IMR-90 (cell line): Measurements from ENCODE around the gene FIS1. TPM values are rescaled to one million over a fixed set of nuclear protein-coding genes. Genes with fewer than 3 reads are reported as not detected.
A peak's percentile ranks its signal among the peaks of the same experiment; 100 is the strongest.

Source experiments
- ATAC-seq: fragments of 200-7000 bp; cut with Tn5 transposase; 2 replicates; pipeline ENCODE4 v1.9.1; 2020; ENCODE audit warnings: low read depth, mild to moderate bottlenecking, moderate library complexity
- BruUV-seq: library from RNA; stranded (reverse); fragments of 400-500 nt; replicated peaks from 2 replicates; lab custom pipeline; 2021; lab: Mats Ljungman, UMichigan
- CTCF ChIA-PET: fragments of 300-600 bp; formaldehyde crosslinking; extraction: SDS; loops from one replicate; lab custom pipeline; 2021; ENCODE audit warnings: antibody characterized with exemption; lab: Yijun Ruan, JAX
- POLR2A ChIA-PET: fragments of 300-600 bp; sonication (Branson Sonifier 250); formaldehyde crosslinking; loops from one replicate; lab custom pipeline; 2022; ENCODE audit warnings: antibody characterized with exemption; ENCODE audit not compliant: unreplicated experiment; lab: Charles Lee
- DNase-seq: peaks from one replicate; pipeline ENCODE4 v3.0.0; 2013
- H2AFZ ChIP-seq: replicated peaks from 2 replicates; pipeline ENCODE3; 2013; ENCODE audit warnings: low read length, mild to moderate bottlenecking; ENCODE audit not compliant: poor library complexity
- H2AK5ac ChIP-seq: 2 replicates; pipeline ENCODE4 v1.6.1; 2013; ENCODE audit warnings: low read depth, low read length, inconsistent platforms
- H2AK9ac ChIP-seq: replicated peaks from 2 replicates; pipeline ENCODE3; 2013; ENCODE audit warnings: mild to moderate bottlenecking, low read depth, low read length, moderate library complexity; ENCODE audit not compliant: poor library complexity
- H2BK120ac ChIP-seq: 2 replicates; pipeline ENCODE4 v1.6.1; 2013; ENCODE audit warnings: low read depth, low read length, inconsistent platforms
- H2BK15ac ChIP-seq: 3 replicates; pipeline ENCODE4 v1.6.1; 2013; ENCODE audit warnings: low read depth, low read length, inconsistent platforms
- H2BK20ac ChIP-seq: 2 replicates; pipeline ENCODE4 v1.6.1; 2013; ENCODE audit warnings: low read depth, mild to moderate bottlenecking, inconsistent platforms, low read length, moderate library complexity
- H2BK5ac ChIP-seq: 2 replicates; pipeline ENCODE4 v1.6.1; 2013; ENCODE audit warnings: mild to moderate bottlenecking, low read depth, low read length, inconsistent platforms; ENCODE audit not compliant: poor library complexity, severe bottlenecking
- H3K14ac ChIP-seq: replicated peaks from 2 replicates; pipeline ENCODE4 v1.6.1; 2013; ENCODE audit warnings: low read depth, low read length, inconsistent platforms
- H3K18ac ChIP-seq: 2 replicates; pipeline ENCODE4 v1.6.1; 2013; ENCODE audit warnings: low read depth, low read length, control low read depth
- H3K23ac ChIP-seq: 2 replicates; pipeline ENCODE4 v1.6.1; 2013; ENCODE audit warnings: low read depth, low read length, inconsistent platforms
- H3K27ac ChIP-seq: 2 replicates; pipeline ENCODE4 v1.5.1; 2013; ENCODE audit warnings: mild to moderate bottlenecking, control low read depth, low read length; ENCODE audit not compliant: insufficient read depth
- H3K27me3 ChIP-seq: 2 replicates; pipeline ENCODE4 v1.6.1; 2013; ENCODE audit warnings: low read length; ENCODE audit not compliant: control insufficient read depth, insufficient read depth
- H3K36me3 ChIP-seq: 2 replicates; pipeline ENCODE4 v1.6.1; 2013; ENCODE audit warnings: low read length, mixed read lengths; ENCODE audit not compliant: control insufficient read depth, insufficient read depth
- H3K4ac ChIP-seq: 2 replicates; pipeline ENCODE4 v1.6.1; 2013; ENCODE audit warnings: low read depth, low read length, inconsistent platforms
- H3K4me1 ChIP-seq: 2 replicates; pipeline ENCODE4 v1.6.1; 2013; ENCODE audit warnings: low read length, mixed read lengths; ENCODE audit not compliant: control insufficient read depth, insufficient read depth
- H3K4me2 ChIP-seq: 2 replicates; pipeline ENCODE4 v1.6.1; 2013; ENCODE audit warnings: low read depth, mild to moderate bottlenecking, control low read depth, low read length, moderate library complexity
- H3K4me3 ChIP-seq: 2 replicates; pipeline ENCODE4 v1.5.1; 2013; ENCODE audit warnings: low read depth, mild to moderate bottlenecking, control low read depth, low read length, moderate library complexity; ENCODE audit not compliant: insufficient read depth
- H3K56ac ChIP-seq: 2 replicates; pipeline ENCODE4 v1.6.1; 2013; ENCODE audit warnings: low read length, inconsistent platforms; ENCODE audit not compliant: insufficient read depth; ENCODE audit errors: extremely low read depth
- H3K79me1 ChIP-seq, 2 experiments: 2 replicates each; pipeline ENCODE4 v1.6.1; 2013; ENCODE audit warnings: low read length in 2 of 2, inconsistent platforms in 1 of 2, low read depth in 1 of 2
- H3K9ac ChIP-seq: 2 replicates; pipeline ENCODE4 v1.6.1; 2013; ENCODE audit warnings: low read depth, low read length, control low read depth
- H3K9me1 ChIP-seq: 2 replicates; pipeline ENCODE4 v1.6.1; 2013; ENCODE audit warnings: low read length, inconsistent platforms; ENCODE audit not compliant: insufficient read depth
- H3K9me3 ChIP-seq: 2 replicates; pipeline ENCODE4 v1.6.1; 2013; ENCODE audit warnings: low read length; ENCODE audit not compliant: control insufficient read depth, insufficient read depth
- H4K20me1 ChIP-seq: 2 replicates; pipeline ENCODE4 v1.6.1; 2013; ENCODE audit warnings: low read length, inconsistent platforms; ENCODE audit not compliant: insufficient read depth
- H4K5ac ChIP-seq: 2 replicates; pipeline ENCODE4 v1.6.1; 2013; ENCODE audit warnings: mild to moderate bottlenecking, low read depth, low read length, control low read depth
- H4K8ac ChIP-seq, 2 experiments: 2 replicates each; pipeline ENCODE4 v1.6.1; 2013; ENCODE audit warnings: low read depth in 2 of 2, low read length in 2 of 2, control low read depth in 1 of 2, inconsistent platforms in 1 of 2
- H4K91ac ChIP-seq: 2 replicates; pipeline ENCODE4 v1.6.1; 2013; ENCODE audit warnings: low read depth, low read length, inconsistent platforms; ENCODE audit not compliant: insufficient read depth
- FOS ChIP-seq: fragments of 150-350 bp; IDR thresholded peaks from 2 replicates; pipeline ENCODE4 v1.6.1; 2016; ENCODE audit warnings: low read depth, low read length
- MAFK ChIP-seq: IDR thresholded peaks from 2 replicates; pipeline ENCODE4 v1.6.1; 2012; ENCODE audit warnings: low read depth, low read length, improper control_type of control experiment
- MAZ ChIP-seq: IDR thresholded peaks from 2 replicates; pipeline ENCODE4 v1.6.1; 2012; ENCODE audit warnings: low read depth, mild to moderate bottlenecking, low read length, improper control_type of control experiment, moderate library complexity, borderline replicate concordance
- RAD21 ChIP-seq: IDR thresholded peaks from 2 replicates; pipeline ENCODE4 v1.6.1; 2012; ENCODE audit warnings: low read length, improper control_type of control experiment
- RCOR1 ChIP-seq: IDR thresholded peaks from 2 replicates; pipeline ENCODE4 v1.6.1; 2012; ENCODE audit warnings: mild to moderate bottlenecking, low read length, improper control_type of control experiment; ENCODE audit not compliant: insufficient replicate concordance
- USF2 ChIP-seq: fragments of 150-350 bp; IDR thresholded peaks from 2 replicates; pipeline ENCODE4 v1.6.1; 2017; ENCODE audit warnings: mild to moderate bottlenecking, antibody characterized with exemption, low read length, low read depth
- WGBS, 2 experiments: methylation state at CpG; one replicate each; pipeline versions ENCODE4 v1.1.5 to v1.1.7; 2013; ENCODE audit warnings: missing lambda C conversion rate in 2 of 2; ENCODE audit not compliant: insufficient read length in 1 of 2; ENCODE audit errors: extremely low coverage in 2 of 2; 5-methylcytosine and 5-hydroxymethylcytosine counted together
- dilution Hi-C: fragments of 300-500 bp; cut with HindIII; formaldehyde crosslinking; loops from one replicate; pipeline ENCODE4 v1.14.3; 2018; ENCODE audit warnings: low sequenced_read_pairs; ENCODE audit not compliant: unreplicated experiment
- in situ Hi-C: fragments of 300-500 bp; cut with MboI; formaldehyde crosslinking; loops from 3 replicates; pipeline ENCODE4 v1.14.3; 2019; ENCODE audit warnings: low sequenced_read_pairs, inconsistent platforms, mixed read lengths
- intact Hi-C: fragments of 100-400 bp; cut with micrococcal nuclease; formaldehyde crosslinking; loops from 2 replicates; pipeline ENCODE4 v1.10.0; 2022
- polyA plus RNA-seq, 3 experiments: library from polyadenylated mRNA; depleted of rRNA; stranded (reverse); fragments of >200 nt; gene quantifications; 2 replicates each; pipeline ENCODE4 v1.2.3, GENCODE V29; 2012; ENCODE audit warnings: low replicate concordance in 1 of 3
- total RNA-seq: library from RNA; depleted of rRNA; stranded (reverse); fragments of >200 nt; gene quantifications from 2 replicates; pipeline ENCODE4 v1.2.3, GENCODE V29; 2012
- TF ChIP-seq, protein P1 (sequence below): conservative IDR thresholded peaks from 2 replicates; pipeline ENCODE4 v1.5.1; 2012; ENCODE audit warnings: mild to moderate bottlenecking, low read depth, low read length, improper control_type of control experiment
- TF ChIP-seq, protein P2 (sequence below): fragments of 150-350 bp; IDR thresholded peaks from 2 replicates; pipeline ENCODE4 v1.6.1; 2016; ENCODE audit warnings: low read depth, mild to moderate bottlenecking, low read length, moderate library complexity, borderline replicate concordance

The FIS1 gene
- total and polyA plus RNA-seq, 2 of the 4 experiments (the other 2 are of a cell fraction) = 293 to 489 TPM

GRCh38 chr7:101200862-101201599 lies 43.9 kb downstream of the FIS1 start, which contains the start of gene MOGAT3:
TSS of gene MOGAT3 (minus strand) at chr7:101201036. CDS start at chr7:101200854, 182 bp downstream.
- Histone ChIP-seq H2BK120ac (no peak within 1 kb of the TSS), H2AK5ac (no peak within 1 kb of the TSS), H4K20me1 (no peaks in the 10 kb centered on the region), H2BK15ac (no peak within 1 kb of the TSS), H3K9ac (no peak within 1 kb of the TSS), H3K23ac (no peak within 1 kb of the TSS), H3K18ac (no peak within 1 kb of the TSS), H2AFZ (peak within 1 kb of the TSS; percentile 78), H4K8ac (no peak within 1 kb of the TSS), H4K91ac (no peak within 1 kb of the TSS), H2AK9ac (peak within 1 kb of the TSS; percentile 42), H3K4ac (no peak within 1 kb of the TSS), H3K4me1 (no peaks in the 10 kb centered on the region), H3K4me2 (peak within 1 kb of the TSS; percentile 44; the same call in 1 of the 2 replicates), H3K79me1 (no peaks in the 10 kb centered on the region), H3K56ac (no peak within 1 kb of the TSS), H2BK20ac (no peak within 1 kb of the TSS), H3K14ac (no peak within 1 kb of the TSS), H3K4me3 (no peak within 1 kb of the TSS), H3K27ac (no peak within 1 kb of the TSS), H4K5ac (no peak within 1 kb of the TSS), H3K9me3 (0 out of 2 replicates have a peak, but pooled peaks cover 2% of the 10 kb centered on the region), H3K9me1 (no peaks in the 10 kb centered on the region), H3K36me3 (peaks cover 4% of the 10 kb centered on the region; the same call in 1 of the 2 replicates), H2BK5ac (no peak within 1 kb of the TSS), H3K27me3 (peaks cover 44% of the 10 kb centered on the region)
- intact Hi-C loops = no loop called here
- TF ChIP-seq, protein P1, sequence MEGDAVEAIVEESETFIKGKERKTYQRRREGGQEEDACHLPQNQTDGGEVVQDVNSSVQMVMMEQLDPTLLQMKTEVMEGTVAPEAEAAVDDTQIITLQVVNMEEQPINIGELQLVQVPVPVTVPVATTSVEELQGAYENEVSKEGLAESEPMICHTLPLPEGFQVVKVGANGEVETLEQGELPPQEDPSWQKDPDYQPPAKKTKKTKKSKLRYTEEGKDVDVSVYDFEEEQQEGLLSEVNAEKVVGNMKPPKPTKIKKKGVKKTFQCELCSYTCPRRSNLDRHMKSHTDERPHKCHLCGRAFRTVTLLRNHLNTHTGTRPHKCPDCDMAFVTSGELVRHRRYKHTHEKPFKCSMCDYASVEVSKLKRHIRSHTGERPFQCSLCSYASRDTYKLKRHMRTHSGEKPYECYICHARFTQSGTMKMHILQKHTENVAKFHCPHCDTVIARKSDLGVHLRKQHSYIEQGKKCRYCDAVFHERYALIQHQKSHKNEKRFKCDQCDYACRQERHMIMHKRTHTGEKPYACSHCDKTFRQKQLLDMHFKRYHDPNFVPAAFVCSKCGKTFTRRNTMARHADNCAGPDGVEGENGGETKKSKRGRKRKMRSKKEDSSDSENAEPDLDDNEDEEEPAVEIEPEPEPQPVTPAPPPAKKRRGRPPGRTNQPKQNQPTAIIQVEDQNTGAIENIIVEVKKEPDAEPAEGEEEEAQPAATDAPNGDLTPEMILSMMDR = no peak
- TF ChIP-seq USF2 = no peak
- no peak for TF ChIP-seq MAZ
- TF ChIP-seq RCOR1 = no peak
- no peak for TF ChIP-seq FOS
- no peak for TF ChIP-seq RAD21
- no peak for TF ChIP-seq MAFK
- TF ChIP-seq, protein P2, sequence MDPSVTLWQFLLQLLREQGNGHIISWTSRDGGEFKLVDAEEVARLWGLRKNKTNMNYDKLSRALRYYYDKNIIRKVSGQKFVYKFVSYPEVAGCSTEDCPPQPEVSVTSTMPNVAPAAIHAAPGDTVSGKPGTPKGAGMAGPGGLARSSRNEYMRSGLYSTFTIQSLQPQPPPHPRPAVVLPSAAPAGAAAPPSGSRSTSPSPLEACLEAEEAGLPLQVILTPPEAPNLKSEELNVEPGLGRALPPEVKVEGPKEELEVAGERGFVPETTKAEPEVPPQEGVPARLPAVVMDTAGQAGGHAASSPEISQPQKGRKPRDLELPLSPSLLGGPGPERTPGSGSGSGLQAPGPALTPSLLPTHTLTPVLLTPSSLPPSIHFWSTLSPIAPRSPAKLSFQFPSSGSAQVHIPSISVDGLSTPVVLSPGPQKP = no peak
- 40% methylated on average over 5 of the region's 21 CpGs; no CpG with 5 or more reads in 1 of the 2 experiments for WGBS, 2 experiments
- in situ Hi-C loops = no loop called here
- ATAC-seq (no peak), DNase-seq (no peak)
- ChIA-PET POLR2A (no interaction called here), CTCF (no interaction called here)
- BruUV-seq = no TSS peak
- dilution Hi-C loops = no loop called here
